DOHH2 (cell line): Measurements from ENCODE around the gene OLFM2.

Source experiments
- H3F3A ChIP-seq: fragments of 200-600 bp; sonication (generic), shearing (Covaris generic); 2 replicates; pipeline ENCODE4 v1.6.0; 2016; ENCODE audit warnings: antibody characterized with exemption, mild to moderate bottlenecking; ENCODE audit not compliant: control insufficient read depth, insufficient read depth
- H3K27ac ChIP-seq: fragments of 200-600 bp; sonication (generic); 2 replicates; pipeline ENCODE4 v1.5.1; 2014; ENCODE audit warnings: low read depth, mild to moderate bottlenecking, low read length, moderate library complexity
- H3K27me3 ChIP-seq: fragments of 200-600 bp; sonication (generic); 2 replicates; pipeline ENCODE4 v1.6.1; 2014; ENCODE audit warnings: mild to moderate bottlenecking, low read length, mixed read lengths; ENCODE audit not compliant: control insufficient read depth
- H3K36me3 ChIP-seq: fragments of 200-600 bp; sonication (generic); 2 replicates; pipeline ENCODE4 v1.6.1; 2014; ENCODE audit warnings: mild to moderate bottlenecking, low read length, moderate library complexity, mixed read lengths; ENCODE audit not compliant: control insufficient read depth
- H3K4me1 ChIP-seq: fragments of 200-600 bp; sonication (generic); 2 replicates; pipeline ENCODE4 v1.6.1; 2014; ENCODE audit warnings: mild to moderate bottlenecking, low read length, mixed read lengths; ENCODE audit not compliant: control insufficient read depth
- H3K4me2 ChIP-seq: fragments of 200-600 bp; sonication (generic); 2 replicates; pipeline ENCODE4 v1.6.0; 2014; ENCODE audit warnings: mild to moderate bottlenecking, low read length, moderate library complexity
- H3K4me3 ChIP-seq: fragments of 200-600 bp; sonication (generic); 2 replicates; pipeline ENCODE4 v1.5.1; 2014; ENCODE audit warnings: mild to moderate bottlenecking, low read length, mixed read lengths
- H3K79me2 ChIP-seq: fragments of 200-600 bp; sonication (generic); 2 replicates; pipeline ENCODE4 v1.6.1; 2014; ENCODE audit warnings: mild to moderate bottlenecking, low read length, mixed read lengths; ENCODE audit not compliant: control insufficient read depth
- H3K9me2 ChIP-seq: fragments of 200-600 bp; sonication (generic); replicated peaks from 2 replicates; pipeline ENCODE4 v1.6.1; 2014; ENCODE audit warnings: mild to moderate bottlenecking, low read length, mixed read lengths; ENCODE audit not compliant: control insufficient read depth
- H3K9me3 ChIP-seq: fragments of 200-600 bp; sonication (generic); 2 replicates; pipeline ENCODE4 v1.6.1; 2014; ENCODE audit warnings: antibody characterized with exemption, low read length, mixed read lengths; ENCODE audit not compliant: control insufficient read depth, insufficient read depth
- H4K20me1 ChIP-seq: fragments of 200-600 bp; sonication (generic); 2 replicates; pipeline ENCODE4 v1.6.0; 2014; ENCODE audit warnings: low read depth, mild to moderate bottlenecking, antibody characterized with exemption, low read length, moderate library complexity; ENCODE audit not compliant: control insufficient read depth, insufficient read depth
- CTCF ChIP-seq: fragments of 200-600 bp; sonication (generic); IDR thresholded peaks from one replicate; pipeline ENCODE4 v1.5.1; 2014; ENCODE audit warnings: antibody characterized with exemption, mild to moderate bottlenecking, low read depth, low read length; ENCODE audit not compliant: poor library complexity, severe bottlenecking
- EZH2phosphoT487 ChIP-seq: fragments of 200-600 bp; sonication (generic); IDR thresholded peaks from 2 replicates; pipeline ENCODE4 v1.6.1; 2017; ENCODE audit warnings: borderline replicate concordance, mild to moderate bottlenecking, antibody characterized with exemption, low read length, moderate library complexity, mixed read lengths

The OLFM2 gene

GRCh38 chr19:9818175-9818733 lies 118.1 kb downstream of the OLFM2 start:
- Histone ChIP-seq H3K79me2 (peaks cover 49% of the 10 kb centered on the region), H3K9me3 (peaks cover 16% of the 10 kb centered on the region; the same call in 1 of the 2 replicates), H3K9me2 (no peaks in the 10 kb centered on the region), H3K4me2 (peak overlapping the region; percentile 86), H3K27me3 (no peaks in the 10 kb centered on the region), H3K4me1 (peaks cover 21% of the 10 kb centered on the region), H3K4me3 (peak overlapping the region; percentile 97), H3K27ac (peak overlapping the region; percentile 75), H4K20me1 (no peaks in the 10 kb centered on the region), H3F3A (no peaks in the 10 kb centered on the region), H3K36me3 (peaks cover 41% of the 10 kb centered on the region)
- TF ChIP-seq CTCF (no peak), EZH2phosphoT487 (no peak)

GRCh38 chr19:9811139-9811538 lies 125.2 kb downstream of the OLFM2 start:
- H3K4me1 ChIP-seq = no peaks in the 10 kb centered on the region
- H3F3A ChIP-seq = no peaks in the 10 kb centered on the region
- peaks cover 11% of the 10 kb centered on the region; the same call in 1 of the 2 replicates for H3K9me3 ChIP-seq
- H3K9me2 ChIP-seq = no peaks in the 10 kb centered on the region
- no peak overlapping the region for H3K4me2 ChIP-seq
- H3K79me2 ChIP-seq = peaks cover 22% of the 10 kb centered on the region
- H3K4me3 ChIP-seq = no peak overlapping the region
- H3K27me3 ChIP-seq = no peaks in the 10 kb centered on the region
- no peak overlapping the region for H3K27ac ChIP-seq
- peaks cover 47% of the 10 kb centered on the region for H3K36me3 ChIP-seq
- TF ChIP-seq CTCF (no peak), EZH2phosphoT487 (no peak)
- no peaks in the 10 kb centered on the region for H4K20me1 ChIP-seq

- H3K4me3 ChIP-seq = no peak overlapping the region
- H3K27me3 ChIP-seq = no peaks in the 10 kb centered on the region
- H3K4me1 ChIP-seq = no peaks in the 10 kb centered on the region
- H3F3A ChIP-seq = no peaks in the 10 kb centered on the region
- no peaks in the 10 kb centered on the region for H3K9me2 ChIP-seq
- H3K27ac ChIP-seq = no peak overlapping the region
- H3K36me3 ChIP-seq = peaks cover 33% of the 10 kb centered on the region
- H3K4me2 ChIP-seq = no peak overlapping the region
- H3K79me2 ChIP-seq = peaks cover 5% of the 10 kb centered on the region; the same call in 1 of the 2 replicates
- TF ChIP-seq CTCF = no peak
- TF ChIP-seq EZH2phosphoT487 = no peak
- no peaks in the 10 kb centered on the region for H3K9me3 ChIP-seq
- H4K20me1 ChIP-seq = no peaks in the 10 kb centered on the region
These were observed 127.2 kb downstream of the OLFM2 start for GRCh38 chr19:9808855-9809824.
